Measurements from ENCODE around the gene ASH1L. TPM values are rescaled to one million over a fixed set of nuclear protein-coding genes. Genes with fewer than 3 reads are reported as not detected.

Gene ASH1L
- polyA plus RNA-seq, 6 donors from 2014 or later = 6.4 to 51.8 (median 23.4) TPM

- Mint-ChIP-seq H3K27ac (peak overlapping the region in 2 of 6 donors; percentile 21 to 77), H3K9me3 (peaks cover 0 to 4% (median 0%) of the 10 kb centered on the region in 7 donors), H3K4me3 (no peak overlapping the region), H3K36me3 (peaks cover 36 to 41% of the 10 kb centered on the region in 2 donors), H3K4me1 (peaks cover 23 to 32% (median 32%) of the 10 kb centered on the region in 3 donors), H3K27me3 (no peaks in the 10 kb centered on the region)
- no peak for DNase-seq
- no peak for ATAC-seq (ENCODE audit: low read depth in 2 of 2)
Observed at GRCh38 chr1:155478270-155478852, 84.2 kb downstream of the ASH1L start.

GRCh38 chr1:155474146-155474545 lies 88.5 kb downstream of the ASH1L start:
- Mint-ChIP-seq H3K36me3 (peaks cover 29 to 39% of the 10 kb centered on the region in 2 donors), H3K27ac (peak overlapping the region in 1 of 6 donors; percentile 38), H3K9me3 (peaks cover 0 to 22% (median 15%) of the 10 kb centered on the region in 7 donors), H3K4me3 (no peak overlapping the region), H3K4me1 (peaks cover 16 to 32% (median 26%) of the 10 kb centered on the region in 3 donors), H3K27me3 (no peaks in the 10 kb centered on the region)
- DNase-seq (no peak), ATAC-seq (ENCODE audit: low read depth in 2 of 2) (no peak)

GRCh38 chr1:155473151-155473821 lies 89.3 kb downstream of the ASH1L start:
- peaks cover 15 to 31% (median 21%) of the 10 kb centered on the region in 3 donors for H3K4me1 Mint-ChIP-seq
- no peak overlapping the region for H3K4me3 Mint-ChIP-seq
- no peak overlapping the region for H3K27ac Mint-ChIP-seq

GRCh38 chr1:155472491-155473083 lies 90.0 kb downstream of the ASH1L start:
- peaks cover 12 to 34% (median 18%) of the 10 kb centered on the region in 3 donors for H3K4me1 Mint-ChIP-seq
- peaks cover 29% of the 10 kb centered on the region in 2 donors for H3K36me3 Mint-ChIP-seq
- no peaks in the 10 kb centered on the region for H3K27me3 Mint-ChIP-seq
- H3K27ac Mint-ChIP-seq = no peak overlapping the region
- H3K4me3 Mint-ChIP-seq = no peak overlapping the region
- DNase-seq (no peak), ATAC-seq (ENCODE audit: low read depth in 2 of 2) (no peak)
- peaks cover 0 to 22% (median 15%) of the 10 kb centered on the region in 7 donors for H3K9me3 Mint-ChIP-seq

More at GRCh38 chr1:155473151-155473821, 89.3 kb downstream of the ASH1L start:
- ATAC-seq (ENCODE audit: low read depth in 2 of 2) (no peak), DNase-seq (no peak)
- Mint-ChIP-seq H3K27me3 (no peaks in the 10 kb centered on the region), H3K9me3 (peaks cover 0 to 22% (median 15%) of the 10 kb centered on the region in 7 donors), H3K36me3 (peaks cover 29 to 30% of the 10 kb centered on the region in 2 donors)

- H3K4me3 Mint-ChIP-seq = no peak overlapping the region
- peaks cover 29% of the 10 kb centered on the region in 2 donors for H3K36me3 Mint-ChIP-seq
- H3K4me1 Mint-ChIP-seq = peaks cover 18 to 40% (median 21%) of the 10 kb centered on the region in 3 donors
- no peaks in the 10 kb centered on the region for H3K27me3 Mint-ChIP-seq
- no peak for DNase-seq
- H3K9me3 Mint-ChIP-seq = peaks cover 0 to 22% (median 15%) of the 10 kb centered on the region in 7 donors
- no peak for ATAC-seq (ENCODE audit: low read depth in 2 of 2)
- H3K27ac Mint-ChIP-seq = peak overlapping the region in 1 of 6 donors; percentile 9
Observed at GRCh38 chr1:155471891-155472290, 90.7 kb downstream of the ASH1L start.

GRCh38 chr1:155471026-155471425 lies 91.6 kb downstream of the ASH1L start:
- H3K27ac Mint-ChIP-seq = peak overlapping the region in 1 of 6 donors; percentile 26
- H3K4me1 Mint-ChIP-seq = peaks cover 23 to 44% (median 27%) of the 10 kb centered on the region in 3 donors
- no peaks in the 10 kb centered on the region for H3K27me3 Mint-ChIP-seq
- DNase-seq (no peak), ATAC-seq (ENCODE audit: low read depth in 2 of 2) (no peak)
- peaks cover 0 to 22% (median 15%) of the 10 kb centered on the region in 7 donors for H3K9me3 Mint-ChIP-seq
- peaks cover 29% of the 10 kb centered on the region in 2 donors for H3K36me3 Mint-ChIP-seq
- no peak overlapping the region for H3K4me3 Mint-ChIP-seq

GRCh38 chr1:155466996-155467395 lies 95.6 kb downstream of the ASH1L start:
- H3K27ac Mint-ChIP-seq = peak overlapping the region in 5 of 6 donors; percentile 14 to 97 (median 56)
- no peak overlapping the region for H3K4me3 Mint-ChIP-seq
- peaks cover 9 to 11% of the 10 kb centered on the region in 2 donors for H3K36me3 Mint-ChIP-seq
- H3K4me1 Mint-ChIP-seq = peaks cover 13 to 42% (median 31%) of the 10 kb centered on the region in 3 donors
- ATAC-seq (ENCODE audit: low read depth in 2 of 2) = no peak
- H3K9me3 Mint-ChIP-seq = peaks cover 0 to 12% (median 9%) of the 10 kb centered on the region in 7 donors
- no peak for DNase-seq
- H3K27me3 Mint-ChIP-seq = no peaks in the 10 kb centered on the region

GRCh38 chr1:155466617-155466972 lies 96.0 kb downstream of the ASH1L start:
- peaks cover 13 to 42% (median 31%) of the 10 kb centered on the region in 3 donors for H3K4me1 Mint-ChIP-seq
- no peak overlapping the region for H3K4me3 Mint-ChIP-seq

GRCh38 chr1:155463865-155464650 lies 98.5 kb downstream of the ASH1L start:
- Mint-ChIP-seq H3K4me3 (no peak overlapping the region), H3K9me3 (no peaks in the 10 kb centered on the region), H3K4me1 (peaks cover 7 to 34% (median 27%) of the 10 kb centered on the region in 3 donors), H3K27me3 (no peaks in the 10 kb centered on the region), H3K36me3 (no peaks in the 10 kb centered on the region), H3K27ac (peak overlapping the region in 5 of 6 donors; percentile 7 to 76 (median 62))
- ATAC-seq (ENCODE audit: low read depth in 2 of 2) (no peak), DNase-seq (no peak)

More at GRCh38 chr1:155466617-155466972, 96.0 kb downstream of the ASH1L start:
- peak; percentile 51 to 67 for ATAC-seq (ENCODE audit: low read depth in 2 of 2)
- H3K36me3 Mint-ChIP-seq = peaks cover 5 to 9% of the 10 kb centered on the region in 2 donors
- peak overlapping the region; percentile 50 to 96 (median 78) for H3K27ac Mint-ChIP-seq
- peaks cover 0 to 10% (median 7%) of the 10 kb centered on the region in 7 donors for H3K9me3 Mint-ChIP-seq
- no peaks in the 10 kb centered on the region for H3K27me3 Mint-ChIP-seq
- no peak for DNase-seq

- Mint-ChIP-seq H3K9me3 (no peaks in the 10 kb centered on the region), H3K4me1 (peaks cover 0 to 8% (median 6%) of the 10 kb centered on the region in 3 donors), H3K36me3 (peaks cover 0 to 6% of the 10 kb centered on the region in 2 donors), H3K27ac (peak overlapping the region in 3 of 6 donors; percentile 17 to 75 (median 74)), H3K4me3 (no peak overlapping the region), H3K27me3 (no peaks in the 10 kb centered on the region)
- no peak for ATAC-seq (ENCODE audit: low read depth in 2 of 2)
- DNase-seq = no peak
Observed at GRCh38 chr1:155458111-155458510, 104.5 kb downstream of the ASH1L start.

- Mint-ChIP-seq H3K27me3 (no peaks in the 10 kb centered on the region), H3K4me1 (peaks cover 0 to 8% (median 6%) of the 10 kb centered on the region in 3 donors), H3K27ac (peak overlapping the region in 2 of 6 donors; percentile 1 to 17), H3K36me3 (peaks cover 0 to 6% of the 10 kb centered on the region in 2 donors), H3K4me3 (no peak overlapping the region), H3K9me3 (no peaks in the 10 kb centered on the region)
- ATAC-seq (ENCODE audit: low read depth in 2 of 2) (no peak), DNase-seq (no peak)
Observed at GRCh38 chr1:155457266-155457665, 105.3 kb downstream of the ASH1L start.

- no peak overlapping the region for H3K4me3 Mint-ChIP-seq
- no peaks in the 10 kb centered on the region for H3K9me3 Mint-ChIP-seq
- no peak for DNase-seq
- peak overlapping the region in 1 of 6 donors; percentile 60 for H3K27ac Mint-ChIP-seq
- peaks cover 0 to 8% (median 6%) of the 10 kb centered on the region in 3 donors for H3K4me1 Mint-ChIP-seq
- no peaks in the 10 kb centered on the region for H3K27me3 Mint-ChIP-seq
- peaks cover 0 to 6% of the 10 kb centered on the region in 2 donors for H3K36me3 Mint-ChIP-seq
- no peak for ATAC-seq (ENCODE audit: low read depth in 2 of 2)
Observed at GRCh38 chr1:155455588-155456195, 106.9 kb downstream of the ASH1L start.
